ENCODE data around the gene C2CD3. TPM values are rescaled to one million over a fixed set of nuclear protein-coding genes. Genes with fewer than 3 reads are reported as not detected.
A peak's percentile ranks its signal among the peaks of the same experiment; 100 is the strongest.

Gene C2CD3
- total and polyA plus RNA-seq, 9 of the 15 experiments (the other 6 are each of a cell fraction or from before 2014, with no cell fraction given), result 4.4 to 20.2 (median 15.4) TPM

DNA sequence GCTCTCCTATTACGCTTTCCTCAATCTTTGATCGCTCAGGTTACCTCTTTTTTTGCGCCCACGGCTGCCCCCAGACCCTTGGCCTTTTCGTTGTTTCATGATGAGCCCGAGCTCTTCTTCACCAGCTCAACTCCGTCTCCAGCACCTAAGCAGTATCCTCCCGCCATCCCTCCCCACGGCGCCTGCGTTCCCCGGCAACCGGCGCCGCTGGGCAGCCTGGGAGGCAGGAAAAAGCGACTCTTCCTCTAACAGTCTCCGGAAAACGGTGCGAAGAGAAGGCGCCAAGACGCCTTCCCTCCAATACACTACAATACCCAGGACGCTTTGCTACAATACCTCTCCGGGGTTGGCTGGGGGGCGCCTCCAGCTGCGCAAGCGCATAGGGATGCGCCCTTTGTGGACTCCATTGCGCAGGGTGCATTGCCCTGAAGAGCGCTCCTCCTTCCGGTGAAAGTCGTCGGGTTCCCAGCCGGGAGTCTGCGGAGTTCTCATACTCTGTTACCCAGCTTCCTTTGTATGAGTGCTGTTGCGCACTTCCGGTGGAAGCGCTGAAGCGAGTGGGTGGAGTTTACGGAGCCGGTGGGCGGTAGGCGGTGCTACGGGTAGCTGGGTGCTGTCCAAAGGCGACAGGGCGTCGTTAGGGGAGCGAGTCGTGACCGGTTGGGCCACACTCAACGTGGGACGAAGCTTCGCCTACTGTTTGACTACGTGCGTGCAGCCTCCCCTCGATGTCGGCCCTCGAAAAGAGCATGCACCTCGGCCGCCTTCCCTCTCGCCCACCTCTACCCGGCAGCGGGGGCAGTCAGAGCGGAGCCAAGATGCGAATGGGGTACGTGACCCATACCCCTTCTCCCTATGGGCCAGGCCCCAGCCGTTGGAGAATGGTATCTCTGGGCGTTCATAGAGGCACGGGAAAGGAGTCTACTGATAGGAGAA lies at the start of gene C2CD3, which contains the start of gene PPME1 (continued):
- TF ChIP-seq, protein P1, sequence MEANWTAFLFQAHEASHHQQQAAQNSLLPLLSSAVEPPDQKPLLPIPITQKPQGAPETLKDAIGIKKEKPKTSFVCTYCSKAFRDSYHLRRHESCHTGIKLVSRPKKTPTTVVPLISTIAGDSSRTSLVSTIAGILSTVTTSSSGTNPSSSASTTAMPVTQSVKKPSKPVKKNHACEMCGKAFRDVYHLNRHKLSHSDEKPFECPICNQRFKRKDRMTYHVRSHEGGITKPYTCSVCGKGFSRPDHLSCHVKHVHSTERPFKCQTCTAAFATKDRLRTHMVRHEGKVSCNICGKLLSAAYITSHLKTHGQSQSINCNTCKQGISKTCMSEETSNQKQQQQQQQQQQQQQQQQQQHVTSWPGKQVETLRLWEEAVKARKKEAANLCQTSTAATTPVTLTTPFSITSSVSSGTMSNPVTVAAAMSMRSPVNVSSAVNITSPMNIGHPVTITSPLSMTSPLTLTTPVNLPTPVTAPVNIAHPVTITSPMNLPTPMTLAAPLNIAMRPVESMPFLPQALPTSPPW (CRISPR knock-in tag; IDR thresholded peaks at IDR 0.05), result peak; percentile 64
- TF ChIP-seq RBFOX2 (IDR thresholded peaks at IDR 0.05; ENCODE audit: low read depth, low read length) (peak; percentile 93), HMG20B (CRISPR knock-in tag; IDR thresholded peaks at IDR 0.05) (no peak), CEBPG (CRISPR knock-in tag; IDR thresholded peaks at IDR 0.05) (peak; percentile 50; the same call in 1 of the 2 replicates), CEBPG (tag; conservative IDR thresholded peaks at IDR 0.05 in 1 of 2, IDR thresholded peaks at IDR 0.05 in 1 of 2) (no peak), ZNF311 (CRISPR knock-in tag; IDR thresholded peaks at IDR 0.05) (no peak), ZNF589 (CRISPR knock-in tag; IDR thresholded peaks at IDR 0.05; ENCODE audit: low read depth) (no peak; the same call in 1 of the 2 replicates), PTBP1 (IDR thresholded peaks at IDR 0.05; ENCODE audit: low read depth, low read length) (no peak), GABPA (tag; conservative IDR thresholded peaks at IDR 0.05; ENCODE audit: low read depth) (peak; percentile 97), SMARCB1 (IDR thresholded peaks at IDR 0.05; ENCODE audit: insufficient read length, low read depth) (no peak), HSF4 (CRISPR knock-in tag; IDR thresholded peaks at IDR 0.05; ENCODE audit: borderline replicate concordance) (0 out of 2 replicates have a peak, but pooled peaks have one; percentile 36), PHF8 (IDR thresholded peaks at IDR 0.05; ENCODE audit: borderline replicate concordance, low read length) (peak; percentile 90), C11orf30 (IDR thresholded peaks at IDR 0.05; ENCODE audit: low read depth) (peak; percentile 39; the same call in 1 of the 2 replicates), RBM22 (IDR thresholded peaks at IDR 0.05; ENCODE audit: low read depth, low read length, poor library complexity, severe bottlenecking) (no peak), OTX1 (CRISPR knock-in tag; IDR thresholded peaks at IDR 0.05) (no peak)
- TF ChIP-seq, protein P2, sequence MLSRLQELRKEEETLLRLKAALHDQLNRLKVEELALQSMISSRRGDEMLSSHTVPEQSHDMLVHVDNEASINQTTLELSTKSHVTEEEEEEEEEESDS (CRISPR knock-in tag; IDR thresholded peaks at IDR 0.05), result no peak
- TF ChIP-seq, protein P3, sequence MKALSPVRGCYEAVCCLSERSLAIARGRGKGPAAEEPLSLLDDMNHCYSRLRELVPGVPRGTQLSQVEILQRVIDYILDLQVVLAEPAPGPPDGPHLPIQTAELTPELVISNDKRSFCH (CRISPR knock-in tag; IDR thresholded peaks at IDR 0.05), result no peak
- TF ChIP-seq, protein P3 (tag; IDR thresholded peaks at IDR 0.05), result no peak
- TF ChIP-seq, protein P4, sequence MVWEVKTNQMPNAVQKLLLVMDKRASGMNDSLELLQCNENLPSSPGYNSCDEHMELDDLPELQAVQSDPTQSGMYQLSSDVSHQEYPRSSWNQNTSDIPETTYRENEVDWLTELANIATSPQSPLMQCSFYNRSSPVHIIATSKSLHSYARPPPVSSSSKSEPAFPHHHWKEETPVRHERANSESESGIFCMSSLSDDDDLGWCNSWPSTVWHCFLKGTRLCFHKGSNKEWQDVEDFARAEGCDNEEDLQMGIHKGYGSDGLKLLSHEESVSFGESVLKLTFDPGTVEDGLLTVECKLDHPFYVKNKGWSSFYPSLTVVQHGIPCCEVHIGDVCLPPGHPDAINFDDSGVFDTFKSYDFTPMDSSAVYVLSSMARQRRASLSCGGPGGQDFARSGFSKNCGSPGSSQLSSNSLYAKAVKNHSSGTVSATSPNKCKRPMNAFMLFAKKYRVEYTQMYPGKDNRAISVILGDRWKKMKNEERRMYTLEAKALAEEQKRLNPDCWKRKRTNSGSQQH (CRISPR knock-in tag; IDR thresholded peaks at IDR 0.05), result no peak
- TF ChIP-seq, protein P5, sequence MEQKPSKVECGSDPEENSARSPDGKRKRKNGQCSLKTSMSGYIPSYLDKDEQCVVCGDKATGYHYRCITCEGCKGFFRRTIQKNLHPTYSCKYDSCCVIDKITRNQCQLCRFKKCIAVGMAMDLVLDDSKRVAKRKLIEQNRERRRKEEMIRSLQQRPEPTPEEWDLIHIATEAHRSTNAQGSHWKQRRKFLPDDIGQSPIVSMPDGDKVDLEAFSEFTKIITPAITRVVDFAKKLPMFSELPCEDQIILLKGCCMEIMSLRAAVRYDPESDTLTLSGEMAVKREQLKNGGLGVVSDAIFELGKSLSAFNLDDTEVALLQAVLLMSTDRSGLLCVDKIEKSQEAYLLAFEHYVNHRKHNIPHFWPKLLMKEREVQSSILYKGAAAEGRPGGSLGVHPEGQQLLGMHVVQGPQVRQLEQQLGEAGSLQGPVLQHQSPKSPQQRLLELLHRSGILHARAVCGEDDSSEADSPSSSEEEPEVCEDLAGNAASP (IDR thresholded peaks at IDR 0.05), result no peak
- TF ChIP-seq, protein P6, sequence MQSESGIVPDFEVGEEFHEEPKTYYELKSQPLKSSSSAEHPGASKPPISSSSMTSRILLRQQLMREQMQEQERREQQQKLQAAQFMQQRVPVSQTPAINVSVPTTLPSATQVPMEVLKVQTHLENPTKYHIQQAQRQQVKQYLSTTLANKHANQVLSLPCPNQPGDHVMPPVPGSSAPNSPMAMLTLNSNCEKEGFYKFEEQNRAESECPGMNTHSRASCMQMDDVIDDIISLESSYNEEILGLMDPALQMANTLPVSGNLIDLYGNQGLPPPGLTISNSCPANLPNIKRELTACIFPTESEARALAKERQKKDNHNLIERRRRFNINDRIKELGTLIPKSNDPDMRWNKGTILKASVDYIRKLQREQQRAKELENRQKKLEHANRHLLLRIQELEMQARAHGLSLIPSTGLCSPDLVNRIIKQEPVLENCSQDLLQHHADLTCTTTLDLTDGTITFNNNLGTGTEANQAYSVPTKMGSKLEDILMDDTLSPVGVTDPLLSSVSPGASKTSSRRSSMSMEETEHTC (IDR thresholded peaks at IDR 0.05), result no peak
